HG03342 (cell line): ENCODE measurements around the gene TEX36.
"Not testable (repeated sequence)": the region's sequence is repeated elsewhere in the genome, so short reads cannot be mapped to it uniquely, and the experiment has no call there.

Experiments used
- ATAC-seq: cut with Tn5 transposase; IDR thresholded peaks from one replicate; pipeline ENCODE4 v1.9.1; 2021; ENCODE audit warnings: mild to moderate bottlenecking, moderate library complexity; ENCODE audit not compliant: unreplicated experiment

The TEX36 gene

DNA sequence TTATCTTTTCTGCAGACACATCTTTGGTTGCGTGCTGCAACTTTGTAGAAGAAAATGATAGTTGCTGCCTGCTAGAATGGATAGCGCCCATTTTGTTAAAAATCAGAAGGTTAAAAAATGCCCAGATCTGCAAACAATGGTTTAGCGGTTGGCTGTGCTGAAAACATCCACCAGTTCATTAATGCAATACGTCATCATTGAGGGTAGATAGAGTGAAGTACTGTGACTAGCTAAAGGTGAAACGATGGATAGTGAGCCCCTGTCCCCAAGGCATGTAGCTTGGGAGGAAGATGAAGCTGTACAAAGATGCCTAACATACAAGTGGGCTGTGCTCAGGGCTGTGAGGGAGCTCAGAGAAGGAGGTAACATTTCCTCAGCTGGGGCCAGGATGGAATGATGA, 48.4 kb downstream of the TEX36 start:
- ATAC-seq, result no peak

DNA sequence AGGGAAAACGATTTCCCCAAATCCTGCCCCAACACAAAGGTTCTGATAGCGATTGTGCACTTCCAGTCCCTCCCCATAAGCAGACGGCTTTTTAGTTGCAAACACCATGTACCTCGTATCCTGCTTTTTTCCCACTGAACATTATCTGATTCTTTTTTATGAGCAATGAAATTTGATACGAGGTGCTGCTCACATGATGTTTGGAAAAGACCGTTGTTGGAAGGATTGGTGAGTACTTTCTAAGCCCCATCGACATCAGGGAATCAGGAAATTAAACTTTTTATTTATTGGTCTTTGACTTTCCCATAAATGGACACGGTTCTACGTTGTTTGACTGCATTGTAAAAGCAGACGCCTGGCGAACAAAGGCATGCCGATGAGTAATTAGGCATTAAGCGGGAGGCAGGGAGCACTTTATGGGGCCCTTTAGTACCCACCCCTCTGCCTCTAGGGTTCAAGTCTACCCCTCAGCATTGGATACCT, 49.4 kb downstream of the TEX36 start:
- no peak for ATAC-seq

DNA sequence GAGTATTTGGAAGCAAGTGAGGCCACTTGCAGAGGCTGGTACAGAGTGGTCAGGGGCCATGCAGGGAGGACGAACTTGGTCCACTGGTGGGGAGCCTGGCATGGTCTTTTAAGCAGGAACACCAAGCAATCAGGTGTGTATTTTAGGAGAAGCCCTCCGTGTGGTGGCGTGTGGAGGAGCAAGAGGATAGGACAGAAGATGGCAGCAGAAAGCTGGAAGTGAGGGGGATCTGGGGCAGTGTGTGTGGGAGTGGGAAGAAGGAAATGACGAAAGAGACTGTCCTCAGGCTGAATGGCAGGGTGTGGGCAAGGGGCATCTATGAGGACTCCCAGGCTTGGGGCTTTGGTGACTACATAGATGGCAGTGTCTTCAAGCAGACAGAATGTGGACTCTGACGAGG, 51.2 kb downstream of the TEX36 start:
- ATAC-seq, result no peak

DNA sequence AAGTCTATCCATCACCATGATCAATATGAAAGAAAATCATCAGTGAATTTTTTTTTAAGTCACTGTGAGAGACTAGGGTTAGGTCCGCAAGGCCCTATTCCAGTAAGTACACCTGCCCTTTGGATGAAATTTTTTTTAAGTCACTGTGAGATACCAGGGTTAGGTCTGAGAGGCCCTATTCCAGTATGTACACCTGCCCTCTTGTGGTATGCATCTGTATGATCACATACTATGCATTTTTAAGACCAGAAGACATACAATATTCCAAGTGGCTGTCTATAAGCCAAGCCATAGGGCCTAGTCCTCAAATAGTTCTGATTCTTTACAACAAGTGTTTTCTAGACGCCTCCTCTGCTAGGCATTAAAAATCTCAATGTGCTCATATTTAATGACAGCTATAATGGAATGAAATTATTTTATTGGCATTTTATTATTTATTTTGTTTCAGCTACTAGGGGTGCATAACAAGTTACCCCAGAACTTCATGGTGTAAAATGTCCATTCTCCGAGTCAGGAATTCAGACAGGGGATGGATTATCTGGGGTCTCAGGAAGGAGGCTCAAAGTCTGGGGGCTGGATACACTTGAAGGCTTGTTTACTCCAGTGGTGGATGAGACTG, 53.1 kb downstream of the TEX36 start:
- peak; percentile 58 for ATAC-seq

DNA sequence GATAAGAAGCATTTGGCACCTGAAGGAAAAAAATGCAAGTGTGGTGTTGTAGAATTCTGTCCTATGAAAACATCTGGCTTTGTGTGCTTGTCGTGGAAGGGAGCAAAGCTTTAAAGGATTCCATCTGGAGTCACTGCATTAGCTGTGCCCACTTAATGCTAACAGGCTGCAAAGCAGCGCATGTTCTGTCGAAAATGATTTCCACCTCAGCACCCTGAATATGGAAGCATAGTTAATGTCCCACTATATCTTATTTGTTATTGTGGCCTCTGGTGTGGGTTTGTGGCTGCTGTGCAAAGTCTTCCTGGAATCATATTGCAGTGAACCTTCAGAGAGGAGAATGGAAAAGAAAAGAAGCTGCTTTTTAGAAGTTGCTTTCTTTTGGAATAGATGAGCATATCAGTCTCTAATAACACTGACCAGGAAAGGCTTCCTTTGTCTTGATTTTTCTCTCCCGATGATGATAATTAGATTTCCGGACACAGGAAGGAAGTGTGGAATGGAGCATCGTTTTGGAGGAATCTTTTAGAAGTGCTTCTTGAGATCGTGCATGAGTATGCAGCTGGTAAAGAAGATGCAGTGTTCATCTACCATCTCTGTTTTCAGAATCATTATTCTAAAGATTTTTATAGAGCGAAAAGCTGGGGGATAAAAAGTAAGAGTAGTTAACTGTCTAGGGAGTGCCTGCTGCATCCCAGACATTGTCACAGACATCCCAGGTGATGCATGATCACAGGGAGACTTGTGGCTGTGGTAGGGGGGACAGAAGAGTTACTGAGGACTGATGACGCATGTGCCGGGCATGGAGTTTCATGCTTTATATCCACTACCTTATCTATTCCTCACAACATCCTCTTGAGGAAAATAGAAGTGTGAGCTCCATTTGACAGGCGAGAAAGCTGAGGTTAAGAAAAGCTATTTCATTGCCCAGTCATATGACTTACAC, 54.6 kb downstream of the TEX36 start:
- no peak for ATAC-seq

DNA sequence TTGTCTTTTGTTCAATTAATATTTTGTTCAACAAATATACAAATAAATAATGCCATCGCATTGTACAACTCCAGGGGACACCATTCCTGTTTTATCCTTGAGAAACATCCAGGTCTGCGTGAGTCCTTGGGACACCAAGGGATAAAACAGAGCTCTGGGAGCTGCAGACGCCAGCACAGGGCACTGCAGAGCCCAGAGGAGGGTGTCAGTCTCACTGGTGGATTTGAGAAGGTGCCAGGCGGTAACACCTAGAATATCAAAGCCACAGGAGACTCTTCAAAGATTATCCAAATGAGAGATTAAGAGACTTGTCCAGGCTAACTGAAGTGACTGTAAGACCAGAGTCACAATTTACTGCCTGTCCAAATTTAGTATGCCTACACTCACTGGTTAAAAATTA, 55.3 kb downstream of the TEX36 start:
- ATAC-seq, result no peak

DNA sequence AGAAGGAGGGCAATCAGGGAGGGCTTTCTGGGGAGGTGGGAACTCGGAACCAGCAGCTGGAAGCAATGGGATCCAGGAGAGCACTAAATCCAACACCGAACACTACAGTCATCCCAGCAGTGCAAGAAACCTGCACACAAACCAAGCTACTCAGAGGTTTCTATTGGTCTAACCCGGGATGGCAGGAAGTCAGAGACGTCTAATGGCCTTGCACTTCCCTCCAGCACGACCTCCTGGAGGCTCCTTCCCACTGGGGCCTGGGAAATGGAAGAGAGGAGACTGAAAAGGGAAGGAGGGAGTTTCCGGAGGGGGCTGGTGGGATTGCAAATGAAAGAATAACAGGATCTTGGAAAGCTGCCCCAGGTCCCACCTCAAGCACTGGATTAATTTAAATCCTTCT, 56.3 kb downstream of the TEX36 start:
- ATAC-seq, result no peak

DNA sequence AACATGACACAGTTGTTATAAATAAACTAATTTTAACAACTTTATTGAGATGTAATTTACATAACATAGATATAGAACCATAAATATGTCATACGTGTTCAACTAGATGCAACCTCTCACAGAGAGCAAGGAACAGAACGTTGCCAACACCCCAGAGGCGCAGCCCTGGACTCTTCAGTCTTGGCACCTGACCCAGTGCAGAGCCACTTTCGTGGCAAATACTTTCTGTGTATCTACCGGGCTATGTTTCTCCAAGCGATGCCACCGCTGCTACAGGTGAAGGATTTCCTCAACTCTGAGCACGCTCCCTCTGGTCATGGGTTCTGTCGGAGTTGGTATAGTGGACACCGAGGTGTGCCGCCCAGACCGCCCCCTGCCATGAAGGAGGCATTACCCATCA, 57.4 kb downstream of the TEX36 start:
- ATAC-seq, result no peak

DNA sequence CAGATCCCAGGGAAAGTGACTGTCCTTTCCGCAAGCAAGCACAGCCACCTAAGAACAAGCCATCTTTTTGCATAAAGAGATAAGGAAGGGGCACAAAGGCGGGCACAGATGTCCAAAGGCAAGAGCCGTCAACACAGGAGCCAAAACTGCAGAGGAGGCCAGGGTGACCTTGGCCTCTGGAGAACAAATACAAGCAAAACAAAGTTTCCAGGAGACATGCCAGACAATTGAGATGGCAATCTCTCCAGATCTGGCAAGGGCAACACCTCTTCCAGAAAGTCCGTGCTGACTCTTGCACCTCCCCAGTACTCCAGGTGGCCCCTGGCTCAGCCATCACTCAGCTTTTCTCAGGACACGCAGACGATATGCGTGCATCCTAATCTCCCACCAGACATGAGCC, 58.2 kb downstream of the TEX36 start:
- no peak for ATAC-seq

DNA sequence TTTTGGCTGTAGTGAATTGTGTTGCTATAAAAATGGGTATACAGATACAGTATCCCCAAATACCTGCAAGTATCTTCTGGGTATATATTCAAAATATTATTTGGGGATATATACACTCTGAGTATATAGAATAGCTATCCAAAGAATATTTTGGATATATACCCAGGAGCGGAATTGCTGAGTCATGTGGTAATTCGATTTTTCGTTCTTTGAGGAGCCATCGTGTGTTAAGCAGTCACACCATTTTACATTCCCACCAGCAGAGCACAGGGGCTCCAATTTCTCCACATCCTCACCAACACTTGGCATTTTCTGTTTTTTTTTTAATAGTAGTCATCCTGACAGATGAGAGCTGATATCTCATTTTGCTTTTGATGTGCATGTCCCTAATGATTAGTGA, 61.9 kb downstream of the TEX36 start:
- no peak for ATAC-seq

DNA sequence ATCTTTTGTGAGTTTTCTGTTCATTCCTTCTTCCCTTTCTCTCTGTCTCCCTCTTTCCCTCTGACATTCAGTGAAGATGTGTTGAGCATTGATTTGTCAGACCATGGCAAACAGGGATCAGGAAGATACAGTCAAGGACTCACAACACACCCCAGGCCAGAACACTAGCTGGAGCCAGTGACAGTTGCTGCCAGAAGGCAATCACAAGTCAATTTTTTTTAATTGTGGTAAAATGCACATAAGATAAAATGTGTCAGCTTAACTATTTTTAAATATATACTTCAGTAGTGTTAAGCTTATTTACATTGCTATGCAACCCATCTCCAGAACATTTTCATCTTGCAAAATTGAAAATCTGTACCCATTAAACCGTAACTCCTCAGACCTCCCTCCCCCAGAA, 62.6 kb downstream of the TEX36 start:
- ATAC-seq, result no peak

DNA sequence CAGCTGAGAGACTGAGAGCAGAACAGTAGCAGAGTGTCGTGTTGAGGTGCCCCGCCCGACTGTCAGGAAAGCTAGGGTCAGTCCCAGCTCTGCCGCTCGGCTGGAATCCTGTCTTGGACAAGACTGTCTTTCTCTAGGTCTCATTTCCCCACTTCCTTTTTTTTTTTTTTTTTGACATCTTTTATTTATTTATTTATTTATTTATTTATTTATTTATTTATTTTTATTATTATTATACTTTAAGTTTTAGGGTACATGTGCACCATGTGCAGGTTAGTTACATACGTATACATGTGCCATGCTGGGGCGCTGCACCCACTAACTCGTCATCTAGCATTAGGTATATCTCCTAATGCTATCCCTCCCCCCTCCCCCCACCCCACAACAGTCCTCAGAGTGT, 69.9 kb downstream of the TEX36 start:
- not testable (repeated sequence) for ATAC-seq

DNA sequence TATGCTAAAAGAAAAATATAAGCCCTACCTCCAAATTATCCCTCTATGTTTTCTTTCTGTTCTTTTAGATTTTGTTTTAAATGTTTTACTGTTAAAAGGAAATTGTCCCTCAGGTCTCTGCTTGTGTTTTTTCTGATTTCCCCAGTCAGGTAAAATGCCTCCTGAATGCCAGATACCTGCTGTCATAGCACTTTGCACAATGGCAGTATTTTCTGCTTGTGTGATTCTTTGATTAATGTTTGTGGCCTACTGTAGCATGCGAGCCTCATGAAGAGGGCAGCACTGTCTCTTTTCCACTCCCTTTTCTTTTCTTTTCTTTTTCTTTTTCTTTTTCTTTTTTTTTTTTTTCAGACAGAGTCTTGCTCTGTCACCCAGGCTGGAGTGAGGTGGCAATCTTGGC, 71.2 kb downstream of the TEX36 start:
- no peak for ATAC-seq

DNA sequence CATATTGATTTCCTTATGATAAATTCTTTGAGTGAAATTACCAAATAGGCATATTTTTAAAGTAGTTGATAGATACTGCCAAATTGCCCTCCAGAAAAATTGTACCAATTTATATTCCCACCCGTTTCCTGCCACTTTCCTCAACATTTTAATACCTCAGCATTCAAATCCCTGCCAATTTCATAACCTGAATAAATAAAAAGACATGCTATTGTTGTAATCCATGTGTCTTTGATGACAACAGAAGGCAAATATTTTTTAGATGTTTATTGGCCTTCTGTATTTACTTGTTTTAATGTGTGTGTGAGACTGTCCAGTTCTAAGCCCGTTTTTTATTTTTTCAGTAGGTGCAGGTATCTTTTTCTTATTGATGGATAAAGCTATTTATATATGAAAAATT, 71.7 kb downstream of the TEX36 start:
- ATAC-seq, result no peak

DNA sequence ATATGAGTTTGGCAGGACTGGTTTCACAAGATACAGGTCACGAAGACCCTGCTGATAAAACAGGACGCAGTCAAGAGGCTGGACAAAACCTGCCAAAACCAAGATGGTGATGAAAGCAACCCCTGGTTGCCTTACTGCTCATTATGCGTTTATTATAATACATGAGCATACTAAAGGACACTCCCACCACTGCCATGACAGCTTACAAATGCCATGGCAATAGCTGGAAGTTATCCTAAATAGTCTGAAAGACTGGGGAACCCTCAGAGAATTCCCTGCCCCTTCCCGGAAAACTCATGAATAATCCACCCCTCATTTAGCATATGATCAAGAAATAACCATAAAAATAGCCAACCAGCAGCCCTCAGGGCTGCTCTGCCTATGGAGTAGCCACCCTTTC, 73.1 kb downstream of the TEX36 start:
- no peak for ATAC-seq

DNA sequence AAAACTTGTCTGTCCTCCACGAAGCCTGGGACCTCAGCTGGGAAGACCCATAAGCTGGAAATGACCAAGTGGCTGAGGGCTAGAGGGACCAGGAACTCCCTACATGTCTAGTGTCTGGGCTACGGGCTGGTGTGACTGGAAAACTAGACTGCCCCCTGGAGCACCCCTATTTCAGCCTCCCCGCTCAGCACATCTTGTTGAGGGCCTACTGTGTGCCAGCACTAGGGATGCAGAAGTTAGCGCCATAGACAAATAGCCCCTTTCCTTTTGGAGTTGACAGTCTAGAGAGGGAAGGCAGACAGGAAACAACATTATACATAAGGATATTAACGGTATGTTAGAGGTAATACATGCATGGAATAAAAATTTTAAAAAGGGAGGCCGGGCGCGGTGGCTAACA, 74.5 kb downstream of the TEX36 start:
- no peak for ATAC-seq

DNA sequence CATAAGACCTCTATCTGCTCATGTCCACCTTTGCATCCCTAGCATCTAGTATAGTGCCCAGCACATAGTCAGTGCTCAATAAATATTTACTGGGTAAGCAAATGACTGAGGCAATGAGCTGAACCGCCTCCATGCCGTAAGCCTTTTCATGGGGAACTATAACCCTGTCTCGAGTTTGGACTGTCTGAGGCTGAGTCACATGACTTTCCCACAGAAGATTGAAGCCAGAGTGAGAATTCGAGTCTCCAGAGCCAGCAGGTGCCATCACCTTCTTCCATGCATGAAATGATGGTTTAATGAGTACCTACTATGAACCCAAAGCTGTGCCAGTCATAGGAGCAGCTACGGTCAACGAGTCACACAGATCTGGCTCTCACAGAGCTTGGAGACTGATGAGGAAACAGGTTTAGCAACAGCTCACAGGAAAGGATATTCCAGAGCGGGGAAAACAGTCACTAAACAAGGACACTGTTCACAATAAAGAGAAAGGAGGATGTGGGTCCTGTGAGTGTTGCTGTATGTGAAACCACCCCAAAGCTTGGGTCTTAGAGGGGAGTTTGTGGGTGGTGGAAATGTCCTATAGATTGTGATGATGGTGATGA, 75.2 kb downstream of the TEX36 start:
- no peak for ATAC-seq

DNA sequence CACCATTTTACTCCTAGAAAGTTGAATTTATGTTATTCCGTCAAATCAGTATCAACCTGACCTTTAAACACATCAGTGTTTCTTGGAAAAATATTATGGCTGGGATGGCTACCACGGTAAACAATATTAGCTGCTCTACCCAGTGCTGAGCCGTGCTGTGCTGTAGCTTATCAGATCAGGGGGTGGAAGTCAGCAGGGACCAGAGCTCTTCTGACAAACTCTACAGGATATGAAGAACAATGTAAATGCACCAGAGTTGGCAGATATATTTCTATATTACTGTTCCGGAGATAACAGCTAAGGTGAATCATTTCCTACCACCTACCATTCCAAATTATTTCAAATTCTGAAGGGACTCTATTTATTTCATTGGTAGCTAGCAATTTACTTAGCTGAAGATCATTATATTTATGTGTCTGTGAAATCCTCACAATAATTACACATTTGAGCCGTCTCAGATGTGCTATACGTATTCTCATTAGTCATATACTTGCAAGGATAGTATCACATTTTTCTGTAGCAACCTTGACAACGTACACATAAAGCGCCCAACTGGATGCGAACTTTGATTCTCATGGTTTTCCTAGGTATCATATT, 76.5 kb downstream of the TEX36 start:
- ATAC-seq, result no peak
